ENCODE results near the gene FADS6.
"Not testable (repeated sequence)": the region's sequence is repeated elsewhere in the genome, so short reads cannot be mapped to it uniquely, and the experiment has no call there.

FADS6 gene

DNA sequence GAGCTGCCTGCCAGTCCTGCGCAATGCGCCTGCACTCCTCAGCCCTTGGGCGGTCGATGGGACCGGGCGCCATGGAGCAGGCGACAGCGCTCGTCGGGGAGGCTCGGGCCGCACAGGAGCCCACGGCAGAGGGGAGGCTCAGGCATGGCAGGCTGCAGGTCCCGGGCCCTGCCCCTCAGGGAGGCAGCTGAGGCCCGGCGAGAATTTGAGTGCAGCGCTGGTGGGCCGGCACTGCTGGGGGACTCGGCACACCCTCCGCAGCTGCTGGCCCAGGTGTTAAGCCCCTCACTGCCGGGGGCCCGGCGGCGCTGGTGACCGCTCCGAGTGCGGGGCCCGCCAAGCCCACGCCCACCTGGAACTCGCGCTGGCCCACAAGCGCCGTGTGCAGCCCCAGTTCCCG is 13.6 kb upstream of the FADS6 start:
- Histone ChIP-seq H3K27me3 (peaks cover 47% of the 10 kb centered on the region), H3K4me3 (ENCODE audit: low read depth in 1 of 2, low read length in 1 of 2) (no peak overlapping the region), H3K27ac (no peak overlapping the region), H3K4me1 (ENCODE audit: control insufficient read depth in 1 of 2, insufficient read depth in 1 of 2, low read depth in 1 of 2, low read length in 1 of 2) (no peaks in the 10 kb centered on the region), H3K9me3 (no peaks in the 10 kb centered on the region), H3K36me3 (no peaks in the 10 kb centered on the region)
- TF ChIP-seq, protein P1, sequence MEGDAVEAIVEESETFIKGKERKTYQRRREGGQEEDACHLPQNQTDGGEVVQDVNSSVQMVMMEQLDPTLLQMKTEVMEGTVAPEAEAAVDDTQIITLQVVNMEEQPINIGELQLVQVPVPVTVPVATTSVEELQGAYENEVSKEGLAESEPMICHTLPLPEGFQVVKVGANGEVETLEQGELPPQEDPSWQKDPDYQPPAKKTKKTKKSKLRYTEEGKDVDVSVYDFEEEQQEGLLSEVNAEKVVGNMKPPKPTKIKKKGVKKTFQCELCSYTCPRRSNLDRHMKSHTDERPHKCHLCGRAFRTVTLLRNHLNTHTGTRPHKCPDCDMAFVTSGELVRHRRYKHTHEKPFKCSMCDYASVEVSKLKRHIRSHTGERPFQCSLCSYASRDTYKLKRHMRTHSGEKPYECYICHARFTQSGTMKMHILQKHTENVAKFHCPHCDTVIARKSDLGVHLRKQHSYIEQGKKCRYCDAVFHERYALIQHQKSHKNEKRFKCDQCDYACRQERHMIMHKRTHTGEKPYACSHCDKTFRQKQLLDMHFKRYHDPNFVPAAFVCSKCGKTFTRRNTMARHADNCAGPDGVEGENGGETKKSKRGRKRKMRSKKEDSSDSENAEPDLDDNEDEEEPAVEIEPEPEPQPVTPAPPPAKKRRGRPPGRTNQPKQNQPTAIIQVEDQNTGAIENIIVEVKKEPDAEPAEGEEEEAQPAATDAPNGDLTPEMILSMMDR (IDR thresholded peaks at IDR 0.05): no peak

DNA sequence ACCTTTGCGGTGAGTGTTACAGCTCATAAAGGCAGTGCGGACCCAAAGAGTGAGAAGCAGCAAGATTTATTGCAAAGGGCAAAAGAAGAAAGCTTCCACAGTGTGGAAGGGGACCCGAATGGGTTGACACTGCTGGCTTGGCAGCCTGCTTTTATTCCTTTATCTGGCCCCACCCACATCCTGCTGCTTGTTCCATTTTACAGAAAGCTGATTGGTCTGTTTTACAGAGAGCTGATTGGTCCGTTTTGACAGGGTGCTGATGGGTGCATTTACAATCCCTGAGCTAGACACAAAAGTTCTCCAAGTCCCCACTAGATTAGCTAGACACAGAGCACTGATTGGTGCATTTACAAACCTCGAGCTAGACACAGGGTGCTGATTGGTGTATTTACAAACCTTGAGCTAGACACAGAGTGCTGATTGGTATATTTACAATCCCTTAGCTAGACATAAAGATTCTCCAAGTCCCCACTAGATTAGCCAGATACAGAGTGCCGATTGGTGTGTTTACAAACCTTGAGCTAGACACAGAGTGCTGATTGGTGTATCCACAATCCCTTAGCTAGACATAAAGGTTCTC is 12.9 kb upstream of the FADS6 start:
- H3K4me1 ChIP-seq (ENCODE audit: control insufficient read depth in 1 of 2, insufficient read depth in 1 of 2, low read depth in 1 of 2, low read length in 1 of 2); H3K27ac ChIP-seq; H3K36me3 ChIP-seq; H3K9me3 ChIP-seq; H3K4me3 ChIP-seq (ENCODE audit: low read depth in 1 of 2, low read length in 1 of 2): not testable (repeated sequence)
- H3K27me3 ChIP-seq: peaks cover 54% of the 10 kb centered on the region

DNA sequence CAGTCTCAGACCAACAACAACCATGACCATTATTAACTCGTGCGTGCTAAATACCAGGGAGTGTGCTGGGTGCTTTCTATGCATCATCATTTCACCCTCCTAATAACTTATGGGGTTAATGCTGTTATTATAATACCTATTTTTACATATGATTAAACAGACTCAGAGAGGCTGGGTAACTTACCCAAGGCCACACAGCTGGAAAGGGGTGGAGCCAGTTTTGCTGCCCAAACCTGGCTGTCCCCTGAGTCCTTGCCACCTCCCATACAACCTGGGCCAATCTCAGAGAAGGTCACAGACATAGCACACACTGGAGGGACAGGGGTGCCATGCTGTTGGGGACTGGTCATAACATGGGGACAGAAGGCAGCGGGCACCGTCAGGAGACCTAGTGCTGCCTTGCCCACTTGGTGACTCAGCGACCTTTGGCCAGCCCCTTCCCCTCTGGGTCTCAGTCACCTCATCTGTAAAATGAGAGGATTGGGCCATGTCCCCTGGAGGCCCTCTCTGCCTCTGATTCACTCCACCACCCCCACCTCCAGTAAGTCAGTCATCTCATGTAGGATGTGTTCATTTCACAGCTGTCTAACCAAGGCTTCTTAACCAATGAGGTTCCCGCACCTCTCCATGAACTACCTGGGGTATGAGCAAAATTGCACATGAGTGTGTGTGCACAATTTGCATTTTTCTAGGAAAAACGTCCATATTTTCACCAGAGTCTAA is 11.4 kb upstream of the FADS6 start:
- Histone ChIP-seq H3K27me3 (peaks cover 69% of the 10 kb centered on the region), H3K36me3 (no peaks in the 10 kb centered on the region), H3K27ac (no peak overlapping the region), H3K9me3 (no peaks in the 10 kb centered on the region), H3K4me3 (ENCODE audit: low read depth in 1 of 2, low read length in 1 of 2) (no peak overlapping the region), H3K4me1 (ENCODE audit: control insufficient read depth in 1 of 2, insufficient read depth in 1 of 2, low read depth in 1 of 2, low read length in 1 of 2) (no peaks in the 10 kb centered on the region)
- TF ChIP-seq, protein P1 (IDR thresholded peaks at IDR 0.05): no peak

DNA sequence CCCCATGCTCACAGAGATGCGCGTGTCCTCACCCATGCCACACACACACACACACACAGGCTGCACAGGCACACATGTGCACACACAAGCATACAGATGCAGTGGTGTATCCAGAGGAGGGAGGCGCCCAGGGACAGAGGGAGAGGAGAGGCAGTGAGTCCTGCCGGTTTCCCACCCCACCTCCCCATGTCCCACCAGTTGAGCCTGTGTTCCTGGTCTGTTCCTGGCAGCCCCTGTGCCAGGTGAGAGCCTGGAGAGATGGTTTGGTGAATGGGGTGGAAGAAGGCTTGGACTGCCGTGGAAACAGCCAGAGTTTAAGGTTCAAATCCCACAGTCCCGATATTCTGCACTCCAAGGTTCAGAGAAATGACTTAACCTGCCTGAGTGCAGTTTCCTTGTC is 10.2 kb upstream of the FADS6 start:
- Histone ChIP-seq H3K9me3 (no peaks in the 10 kb centered on the region), H3K27ac (no peak overlapping the region), H3K4me3 (ENCODE audit: low read depth in 1 of 2, low read length in 1 of 2) (no peak overlapping the region), H3K36me3 (no peaks in the 10 kb centered on the region), H3K27me3 (peaks cover 74% of the 10 kb centered on the region), H3K4me1 (ENCODE audit: control insufficient read depth in 1 of 2, insufficient read depth in 1 of 2, low read depth in 1 of 2, low read length in 1 of 2) (no peaks in the 10 kb centered on the region)
- TF ChIP-seq, protein P1 (IDR thresholded peaks at IDR 0.05): no peak

DNA sequence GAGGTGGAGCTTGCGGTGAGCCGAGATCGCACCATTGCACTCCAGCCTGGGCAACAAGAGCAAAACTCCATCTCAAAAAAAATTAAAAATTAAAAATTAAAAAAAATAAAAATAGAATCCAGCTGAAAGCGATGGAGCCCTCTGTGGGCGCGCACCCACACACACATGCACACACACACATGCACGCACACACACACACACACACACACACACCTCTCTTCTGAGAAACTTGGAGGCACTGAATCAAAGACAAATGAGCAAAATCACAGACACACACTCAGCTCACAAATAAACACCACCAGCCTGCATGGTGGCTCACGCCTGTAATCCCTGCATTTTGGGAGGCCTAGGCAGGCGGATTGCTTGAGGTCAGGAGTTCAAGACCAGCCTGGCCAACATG is 9.6 kb upstream of the FADS6 start:
- Histone ChIP-seq H3K36me3 (no peaks in the 10 kb centered on the region), H3K4me1 (ENCODE audit: control insufficient read depth in 1 of 2, insufficient read depth in 1 of 2, low read depth in 1 of 2, low read length in 1 of 2) (no peaks in the 10 kb centered on the region), H3K4me3 (ENCODE audit: low read depth in 1 of 2, low read length in 1 of 2) (no peak overlapping the region), H3K27me3 (peaks cover 75% of the 10 kb centered on the region), H3K27ac (no peak overlapping the region), H3K9me3 (no peaks in the 10 kb centered on the region)
- TF ChIP-seq, protein P1 (IDR thresholded peaks at IDR 0.05): no peak

DNA sequence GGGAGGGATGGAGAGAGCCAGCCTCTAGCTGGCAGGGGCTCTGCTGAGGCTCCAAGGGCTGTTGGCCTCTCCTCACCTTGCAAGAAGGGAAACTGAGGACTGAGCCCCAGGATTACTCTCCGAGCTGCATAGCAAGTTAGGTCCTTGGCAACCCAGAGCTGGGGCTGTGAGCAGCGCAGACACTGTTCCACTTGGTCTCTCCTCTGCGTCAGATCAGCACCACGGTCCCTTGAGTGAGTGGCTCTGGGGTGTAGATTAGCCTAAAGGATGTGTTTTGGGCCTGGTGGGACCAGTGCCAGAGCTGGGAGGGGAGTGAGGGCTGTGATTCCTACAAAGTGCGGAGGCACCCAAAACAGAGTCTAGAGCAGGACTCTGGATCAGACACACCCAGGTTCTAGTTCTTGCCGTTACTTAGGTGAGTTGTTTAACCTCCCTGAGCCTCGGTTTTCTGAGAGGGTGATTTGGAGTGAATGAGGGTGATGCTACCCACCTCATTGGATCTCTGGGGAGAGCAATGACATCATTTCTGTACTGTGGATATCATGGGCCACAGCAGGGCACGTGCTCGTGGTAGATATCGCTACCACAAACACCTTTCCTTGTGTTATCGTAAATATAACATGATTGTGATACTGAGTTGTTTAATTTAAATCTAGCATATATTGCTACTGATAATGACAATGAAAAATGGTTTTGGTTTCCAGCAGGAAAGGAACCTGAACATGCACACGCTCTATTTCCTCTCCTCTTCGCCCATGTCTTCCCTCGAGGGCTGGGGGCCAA is 8.1 kb upstream of the FADS6 start:
- Histone ChIP-seq H3K36me3 (no peaks in the 10 kb centered on the region), H3K4me3 (ENCODE audit: low read depth in 1 of 2, low read length in 1 of 2) (no peak overlapping the region), H3K9me3 (no peaks in the 10 kb centered on the region), H3K27me3 (peaks cover 90% of the 10 kb centered on the region), H3K4me1 (ENCODE audit: control insufficient read depth in 1 of 2, insufficient read depth in 1 of 2, low read depth in 1 of 2, low read length in 1 of 2) (no peaks in the 10 kb centered on the region), H3K27ac (no peak overlapping the region)
- TF ChIP-seq, protein P1 (IDR thresholded peaks at IDR 0.05): no peak

All from neutrophil (primary cell).